Omental fat pad (tissue), 4 donors: Measurements from ENCODE around the gene PRKCSH. TPM values are rescaled to one million over a fixed set of nuclear protein-coding genes. Genes with fewer than 3 reads are reported as not detected.
A peak's percentile ranks its signal among the peaks of the same experiment; 100 is the strongest.

Experiments used
- ATAC-seq: fragments of 150-250 bp; one replicate; pipeline ENCODE4 v1.9.1; 2016; ENCODE audit warnings: mild to moderate bottlenecking, moderate library complexity; ENCODE audit not compliant: low FRiP score
- DNase-seq: peaks from one replicate; pipeline ENCODE4 v3.0.0-alpha.2; 2019; ENCODE audit warnings: low spot score
- CTCF ChIP-seq, 3 donors: fragments of 450-650 bp; IDR thresholded peaks; one replicate each; pipeline ENCODE4 v1.5.1; 2016 to 2017; ENCODE audit warnings: antibody characterized with exemption in 3 of 3, mild to moderate bottlenecking in 3 of 3, moderate library complexity in 2 of 3
- total RNA-seq, 4 donors: library from RNA; depleted of rRNA; stranded (reverse); fragments of >200 nt; gene quantifications; one replicate each; pipeline ENCODE4 v1.1.0, GENCODE V29; 2016

Gene PRKCSH
- total RNA-seq, 4 donors from 2014 or later: 65.6 to 101 (median 87.6) TPM

- no peak for TF ChIP-seq CTCF (IDR thresholded peaks at IDR 0.05)
- DNase-seq (no peak), ATAC-seq (no peak)
These were observed 755 bp upstream of the PRKCSH start for GRCh38 chr19:11434703-11435056.

GRCh38 chr19:11435833-11436313 is 438 bp downstream of the PRKCSH start:
- ATAC-seq (no peak), DNase-seq (no peak)
- TF ChIP-seq CTCF (IDR thresholded peaks at IDR 0.05): no peak

- ATAC-seq: no peak
- no peak for DNase-seq
- TF ChIP-seq CTCF (IDR thresholded peaks at IDR 0.05): no peak
These were observed 2.5 kb downstream of the PRKCSH start for GRCh38 chr19:11437955-11438354.

- no peak for ATAC-seq
- DNase-seq: no peak
- TF ChIP-seq CTCF (IDR thresholded peaks at IDR 0.05): no peak
These were observed 8.6 kb downstream of the PRKCSH start for GRCh38 chr19:11444059-11444458.

GRCh38 chr19:11445141-11445540 is 9.7 kb downstream of the PRKCSH start:
- DNase-seq (no peak), ATAC-seq (no peak)
- no peak for TF ChIP-seq CTCF (IDR thresholded peaks at IDR 0.05)

GRCh38 chr19:11446271-11446651 is 10.8 kb downstream of the PRKCSH start:
- no peak for ATAC-seq
- DNase-seq: no peak
- TF ChIP-seq CTCF (IDR thresholded peaks at IDR 0.05): no peak

- no peak for DNase-seq
- TF ChIP-seq CTCF (IDR thresholded peaks at IDR 0.05): peak in 2 of 3 donors; percentile 15 to 45
- ATAC-seq: peak; percentile 31
These were observed 11.3 kb downstream of the PRKCSH start for GRCh38 chr19:11446652-11447301.
